K562 (cell line): ENCODE results near the gene SDCCAG8. TPM values are rescaled to one million over a fixed set of nuclear protein-coding genes. Genes with fewer than 3 reads are reported as not detected.

ENCODE experiments used
- CLOCK ChIP-seq: fragments of 250-450 bp; sonication (Bioruptor Pico); IDR thresholded peaks from 2 replicates; pipeline ENCODE4 v1.4.0; 2020; ENCODE audit warnings: mild to moderate bottlenecking, moderate library complexity, borderline replicate concordance
- CREBBP ChIP-seq: IDR thresholded peaks from one replicate; pipeline ENCODE4 v1.6.1; 2012; ENCODE audit warnings: low read depth, mild to moderate bottlenecking, control low read depth, inconsistent platforms, low read length
- KAT7 ChIP-seq: sonication (generic); formaldehyde crosslinking; IDR thresholded peaks from 2 replicates; pipeline ENCODE4 v1.8.0; 2022; ENCODE audit warnings: missing genetic modification reagents, mild to moderate bottlenecking, borderline replicate concordance
- RCOR1 ChIP-seq, 2 experiments: IDR thresholded peaks; 2 replicates each; pipeline ENCODE4 v1.6.1; 2012; ENCODE audit warnings: low read depth in 2 of 2, low read length in 2 of 2, borderline replicate concordance in 1 of 2, improper control_type of control experiment in 1 of 2
- SMARCE1 ChIP-seq: fragments of 450-650 bp; IDR thresholded peaks from 2 replicates; pipeline ENCODE4 v1.7.1; 2016; ENCODE audit warnings: mild to moderate bottlenecking
- SPI1 ChIP-seq: IDR thresholded peaks from 2 replicates; pipeline ENCODE4 v1.6.1; 2011; ENCODE audit warnings: low read depth, low read length, control low read depth, borderline replicate concordance
- TCF3 ChIP-seq: sonication (generic); formaldehyde crosslinking; IDR thresholded peaks from 2 replicates; pipeline ENCODE4 v1.4.0; 2020; ENCODE audit warnings: mild to moderate bottlenecking, missing genetic modification reagents
- polyA plus RNA-seq, 8 experiments: library from polyadenylated mRNA; depleted of rRNA in 4 of 8; stranded (reverse) in 5 of 8; unstranded in 3 of 8; fragments of >200 nt; fragmentation: Nextera tagmentation in 2 of 8; fragmentation: Illumina TruSeq in 1 of 8; extraction: Ambion mirVana in 2 of 8; extraction: Trizol in 1 of 8; gene quantifications; 2 replicates each; pipeline versions ENCODE4 v1.2.1 to v1.2.3, GENCODE V29; 2011 to 2014; ENCODE audit warnings: inconsistent platforms in 1 of 8, missing spikeins in 1 of 8
- total RNA-seq, 7 experiments: library from RNA; depleted of rRNA in 6 of 7; stranded (reverse); fragments of >200 nt in 6 of 7; fragmentation: Illumina TruSeq in 2 of 7; extraction: Trizol in 2 of 7; gene quantifications; 2 replicates each; pipeline versions ENCODE4 v1.2.1 to v1.2.3, GENCODE V29; 2011 to 2021; ENCODE audit warnings: low replicate concordance in 1 of 7
- TF ChIP-seq, protein P1 (sequence below), 2 experiments: fragments of 450-650 bp; IDR thresholded peaks; 2 replicates each; pipeline ENCODE4 v1.6.1; 2018; ENCODE audit warnings: mild to moderate bottlenecking in 2 of 2, low read depth in 1 of 2; ENCODE audit not compliant: partially characterized antibody in 2 of 2
- TF ChIP-seq, protein P2 (sequence below): fragments of 450-650 bp; IDR thresholded peaks from 2 replicates; pipeline ENCODE4 v1.6.1; 2016; ENCODE audit warnings: low read depth

SDCCAG8 gene
- total and polyA plus RNA-seq, 9 of the 15 experiments (the other 6 are each of a cell fraction or from before 2014, with no cell fraction given): 17.9 to 36.7 (median 25.4) TPM

DNA sequence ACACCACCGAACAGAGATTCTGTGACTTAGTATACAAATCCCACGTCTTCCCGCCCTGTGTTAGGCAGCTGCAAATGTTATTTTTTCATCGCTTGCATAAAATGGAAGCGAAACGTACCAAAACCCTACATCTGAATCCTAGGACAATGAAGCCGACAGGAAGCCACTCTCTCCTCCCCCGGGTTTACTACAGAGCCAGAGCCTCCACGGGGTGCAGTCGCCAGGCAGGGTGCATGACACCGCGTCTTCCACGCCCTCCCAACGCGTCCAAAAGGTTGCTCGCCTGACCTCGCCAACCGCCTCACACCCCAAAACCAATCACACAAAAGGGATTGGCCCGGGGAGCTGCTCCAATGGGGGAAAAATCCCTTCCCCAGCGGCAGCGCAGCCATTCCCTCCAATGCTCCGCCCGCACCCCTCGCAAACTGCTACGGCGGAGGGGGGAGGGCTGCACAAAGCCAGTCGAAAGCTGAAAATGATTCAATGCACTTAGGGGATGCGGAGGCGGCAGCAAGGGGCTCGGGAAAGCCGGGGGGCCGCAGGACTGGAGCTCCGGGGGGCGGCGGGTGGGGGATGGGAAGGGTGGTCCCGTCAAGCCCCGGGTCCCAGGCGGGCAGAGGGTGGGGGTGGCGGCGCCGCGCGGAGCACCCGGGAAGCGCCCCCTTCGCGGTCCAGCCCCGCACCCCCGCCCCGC, 1.5 kb upstream of the SDCCAG8 start (continued):
- TF ChIP-seq RCOR1 (IDR thresholded peaks at IDR 0.05; ENCODE audit: borderline replicate concordance in 1 of 2, low read depth in 2 of 2, low read length in 2 of 2) (0 out of 4 replicates have a peak, but pooled peaks of 1 of the 2 experiments have one; percentile 13), KAT7 (no peak; the same call in 1 of the 2 replicates), SMARCE1 (peak; percentile 65), TCF3 (CRISPR knock-in tag) (no peak), CLOCK (CRISPR knock-in tag) (no peak), CREBBP (no peak), SPI1 (no peak)
- TF ChIP-seq, protein P1, sequence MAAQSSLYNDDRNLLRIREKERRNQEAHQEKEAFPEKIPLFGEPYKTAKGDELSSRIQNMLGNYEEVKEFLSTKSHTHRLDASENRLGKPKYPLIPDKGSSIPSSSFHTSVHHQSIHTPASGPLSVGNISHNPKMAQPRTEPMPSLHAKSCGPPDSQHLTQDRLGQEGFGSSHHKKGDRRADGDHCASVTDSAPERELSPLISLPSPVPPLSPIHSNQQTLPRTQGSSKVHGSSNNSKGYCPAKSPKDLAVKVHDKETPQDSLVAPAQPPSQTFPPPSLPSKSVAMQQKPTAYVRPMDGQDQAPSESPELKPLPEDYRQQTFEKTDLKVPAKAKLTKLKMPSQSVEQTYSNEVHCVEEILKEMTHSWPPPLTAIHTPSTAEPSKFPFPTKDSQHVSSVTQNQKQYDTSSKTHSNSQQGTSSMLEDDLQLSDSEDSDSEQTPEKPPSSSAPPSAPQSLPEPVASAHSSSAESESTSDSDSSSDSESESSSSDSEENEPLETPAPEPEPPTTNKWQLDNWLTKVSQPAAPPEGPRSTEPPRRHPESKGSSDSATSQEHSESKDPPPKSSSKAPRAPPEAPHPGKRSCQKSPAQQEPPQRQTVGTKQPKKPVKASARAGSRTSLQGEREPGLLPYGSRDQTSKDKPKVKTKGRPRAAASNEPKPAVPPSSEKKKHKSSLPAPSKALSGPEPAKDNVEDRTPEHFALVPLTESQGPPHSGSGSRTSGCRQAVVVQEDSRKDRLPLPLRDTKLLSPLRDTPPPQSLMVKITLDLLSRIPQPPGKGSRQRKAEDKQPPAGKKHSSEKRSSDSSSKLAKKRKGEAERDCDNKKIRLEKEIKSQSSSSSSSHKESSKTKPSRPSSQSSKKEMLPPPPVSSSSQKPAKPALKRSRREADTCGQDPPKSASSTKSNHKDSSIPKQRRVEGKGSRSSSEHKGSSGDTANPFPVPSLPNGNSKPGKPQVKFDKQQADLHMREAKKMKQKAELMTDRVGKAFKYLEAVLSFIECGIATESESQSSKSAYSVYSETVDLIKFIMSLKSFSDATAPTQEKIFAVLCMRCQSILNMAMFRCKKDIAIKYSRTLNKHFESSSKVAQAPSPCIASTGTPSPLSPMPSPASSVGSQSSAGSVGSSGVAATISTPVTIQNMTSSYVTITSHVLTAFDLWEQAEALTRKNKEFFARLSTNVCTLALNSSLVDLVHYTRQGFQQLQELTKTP (IDR thresholded peaks at IDR 0.05; ENCODE audit: low read depth in 1 of 2, partially characterized antibody in 2 of 2): no peak
- TF ChIP-seq, protein P2, sequence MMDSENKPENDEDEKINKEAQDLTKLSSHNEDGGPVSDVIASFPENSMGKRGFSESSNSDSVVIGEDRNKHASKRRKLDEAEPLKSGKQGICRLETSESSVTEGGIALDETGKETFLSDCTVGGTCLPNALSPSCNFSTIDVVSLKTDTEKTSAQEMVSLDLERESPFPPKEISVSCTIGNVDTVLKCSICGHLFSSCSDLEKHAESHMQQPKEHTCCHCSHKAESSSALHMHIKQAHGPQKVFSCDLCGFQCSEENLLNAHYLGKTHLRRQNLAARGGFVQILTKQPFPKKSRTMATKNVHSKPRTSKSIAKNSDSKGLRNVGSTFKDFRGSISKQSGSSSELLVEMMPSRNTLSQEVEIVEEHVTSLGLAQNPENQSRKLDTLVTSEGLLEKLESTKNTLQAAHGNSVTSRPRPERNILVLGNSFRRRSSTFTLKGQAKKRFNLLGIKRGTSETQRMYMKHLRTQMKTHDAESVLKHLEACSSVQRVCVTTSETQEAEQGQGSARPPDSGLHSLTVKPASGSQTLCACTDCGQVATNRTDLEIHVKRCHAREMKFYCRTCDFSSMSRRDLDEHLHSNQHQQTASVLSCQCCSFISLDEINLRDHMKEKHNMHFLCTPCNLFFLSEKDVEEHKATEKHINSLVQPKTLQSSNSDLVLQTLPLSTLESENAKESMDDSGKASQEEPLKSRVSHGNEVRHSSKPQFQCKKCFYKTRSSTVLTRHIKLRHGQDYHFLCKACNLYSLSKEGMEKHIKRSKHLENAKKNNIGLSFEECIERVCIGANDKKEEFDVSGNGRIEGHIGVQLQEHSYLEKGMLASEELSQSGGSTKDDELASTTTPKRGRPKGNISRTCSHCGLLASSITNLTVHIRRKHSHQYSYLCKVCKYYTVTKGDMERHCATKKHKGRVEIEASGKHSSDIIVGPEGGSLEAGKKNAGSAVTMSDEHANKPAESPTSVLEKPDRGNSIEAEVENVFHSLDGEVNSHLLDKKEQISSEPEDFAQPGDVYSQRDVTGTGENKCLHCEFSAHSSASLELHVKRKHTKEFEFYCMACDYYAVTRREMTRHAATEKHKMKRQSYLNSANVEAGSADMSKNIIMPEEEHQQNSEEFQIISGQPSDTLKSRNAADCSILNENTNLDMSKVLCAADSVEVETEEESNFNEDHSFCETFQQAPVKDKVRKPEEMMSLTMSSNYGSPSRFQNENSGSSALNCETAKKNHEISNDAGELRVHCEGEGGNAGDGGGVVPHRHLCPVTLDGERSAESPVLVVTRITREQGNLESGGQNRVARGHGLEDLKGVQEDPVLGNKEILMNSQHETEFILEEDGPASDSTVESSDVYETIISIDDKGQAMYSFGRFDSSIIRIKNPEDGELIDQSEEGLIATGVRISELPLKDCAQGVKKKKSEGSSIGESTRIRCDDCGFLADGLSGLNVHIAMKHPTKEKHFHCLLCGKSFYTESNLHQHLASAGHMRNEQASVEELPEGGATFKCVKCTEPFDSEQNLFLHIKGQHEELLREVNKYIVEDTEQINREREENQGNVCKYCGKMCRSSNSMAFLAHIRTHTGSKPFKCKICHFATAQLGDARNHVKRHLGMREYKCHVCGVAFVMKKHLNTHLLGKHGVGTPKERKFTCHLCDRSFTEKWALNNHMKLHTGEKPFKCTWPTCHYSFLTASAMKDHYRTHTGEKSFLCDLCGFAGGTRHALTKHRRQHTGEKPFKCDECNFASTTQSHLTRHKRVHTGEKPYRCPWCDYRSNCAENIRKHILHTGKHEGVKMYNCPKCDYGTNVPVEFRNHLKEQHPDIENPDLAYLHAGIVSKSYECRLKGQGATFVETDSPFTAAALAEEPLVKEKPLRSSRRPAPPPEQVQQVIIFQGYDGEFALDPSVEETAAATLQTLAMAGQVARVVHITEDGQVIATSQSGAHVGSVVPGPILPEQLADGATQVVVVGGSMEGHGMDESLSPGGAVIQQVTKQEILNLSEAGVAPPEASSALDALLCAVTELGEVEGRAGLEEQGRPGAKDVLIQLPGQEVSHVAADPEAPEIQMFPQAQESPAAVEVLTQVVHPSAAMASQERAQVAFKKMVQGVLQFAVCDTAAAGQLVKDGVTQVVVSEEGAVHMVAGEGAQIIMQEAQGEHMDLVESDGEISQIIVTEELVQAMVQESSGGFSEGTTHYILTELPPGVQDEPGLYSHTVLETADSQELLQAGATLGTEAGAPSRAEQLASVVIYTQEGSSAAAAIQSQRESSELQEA: no peak
